Endothelial cell of umbilical vein (primary cell): ENCODE results near the gene GRID2IP. TPM values are rescaled to one million over a fixed set of nuclear protein-coding genes. Genes with fewer than 3 reads are reported as not detected.

Experiments used
- BruUV-seq: library from RNA; stranded (reverse); fragments of 400-500 nt; replicated peaks from 2 replicates; lab custom pipeline; 2021; lab: Mats Ljungman, UMichigan
- CTCF ChIA-PET: fragments of 300-600, 350-600 bp; sonication (Branson Sonifier 250); formaldehyde crosslinking; loops from one replicate; lab custom pipeline; 2021; ENCODE audit warnings: antibody characterized with exemption, inconsistent platforms; lab: Charles Lee
- POLR2A ChIA-PET: fragments of 300-600, 350-600 bp; sonication (Branson Sonifier 250); formaldehyde crosslinking; loops from one replicate; lab custom pipeline; 2021; ENCODE audit warnings: antibody characterized with exemption, inconsistent platforms; lab: Charles Lee
- DNase-seq: peaks from one replicate; pipeline ENCODE4 v3.0.0-alpha.2; 2011; ENCODE audit warnings: low read depth, low spot score
- FAIRE-seq: peaks from 2 replicates; lab custom pipeline; 2011; peaks lifted over from hg19 to GRCh38; lab: Jason Lieb, UNC
- H2AFZ ChIP-seq: 2 replicates; pipeline ENCODE4 v1.6.0; 2012; ENCODE audit warnings: low read depth, low read length, control low read depth, inconsistent platforms
- H3K27ac ChIP-seq: 2 replicates; pipeline ENCODE4 v1.5.1; 2011; ENCODE audit warnings: low read depth, mild to moderate bottlenecking, control low read depth, low read length, moderate library complexity; ENCODE audit not compliant: insufficient read depth
- H3K27me3 ChIP-seq, 2 experiments: 2 replicates each; pipeline versions ENCODE4 v1.6.0 to v1.6.1; 2011; ENCODE audit warnings: low read length in 2 of 2, mixed read lengths in 1 of 2; ENCODE audit not compliant: control insufficient read depth in 2 of 2, insufficient read depth in 2 of 2
- H3K36me3 ChIP-seq, 2 experiments: 2 replicates in 1 of 2; 3 replicates in 1 of 2; pipeline ENCODE4 v1.5.1; 2011; ENCODE audit warnings: low read length in 2 of 2, mild to moderate bottlenecking in 1 of 2, moderate library complexity in 1 of 2; ENCODE audit not compliant: control insufficient read depth in 2 of 2, insufficient read depth in 2 of 2; ENCODE audit errors: extremely low read depth in 1 of 2
- H3K4me1 ChIP-seq: 3 replicates; pipeline ENCODE4 v1.5.1; 2011; ENCODE audit warnings: mild to moderate bottlenecking, low read length; ENCODE audit not compliant: control insufficient read depth, insufficient read depth; ENCODE audit errors: extremely low read depth
- H3K4me2 ChIP-seq: 2 replicates; pipeline ENCODE4 v1.6.1; 2011; ENCODE audit warnings: low read length, control low read depth, mixed read lengths; ENCODE audit not compliant: insufficient read depth
- H3K4me3 ChIP-seq, 3 experiments: fragments of 200-600 bp in 1 of 3; sonication (generic), shearing (Covaris generic) in 1 of 3; replicated peaks in 1 of 3; 2 replicates each; pipeline ENCODE4 v1.5.1; 2011 to 2016; ENCODE audit warnings: control low read depth in 3 of 3, low read length in 3 of 3, mild to moderate bottlenecking in 2 of 3, inconsistent platforms in 1 of 3, low read depth in 1 of 3, moderate library complexity in 1 of 3; ENCODE audit not compliant: insufficient read depth in 1 of 3
- H3K79me2 ChIP-seq: 2 replicates; pipeline ENCODE4 v1.6.0; 2012; ENCODE audit warnings: low read length, inconsistent platforms; ENCODE audit not compliant: control insufficient read depth, insufficient read depth
- H3K9ac ChIP-seq: replicated peaks from 2 replicates; pipeline ENCODE3; 2011; ENCODE audit warnings: low read length, control low read depth; ENCODE audit not compliant: insufficient read depth; ENCODE audit errors: extremely low read depth
- H3K9me1 ChIP-seq: replicated peaks from 3 replicates; pipeline ENCODE4 v1.6.0; 2011; ENCODE audit warnings: mild to moderate bottlenecking, low read length; ENCODE audit not compliant: control insufficient read depth, insufficient read depth; ENCODE audit errors: extremely low read depth
- H3K9me3 ChIP-seq: replicated peaks from 2 replicates; pipeline ENCODE4 v1.5.1; 2012; ENCODE audit warnings: low read length, inconsistent platforms; ENCODE audit not compliant: control insufficient read depth, insufficient read depth
- H4K20me1 ChIP-seq: replicated peaks from 2 replicates; pipeline ENCODE3; 2011; ENCODE audit warnings: mild to moderate bottlenecking, low read length; ENCODE audit not compliant: control insufficient read depth, insufficient read depth; ENCODE audit errors: extremely low read depth
- CTCF ChIP-seq, 2 donors: IDR thresholded peaks; 1 replicate in 1 of 2; 2 replicates in 1 of 2; pipeline ENCODE4 v1.5.1; 2011; ENCODE audit warnings: low read length in 2 of 2, mild to moderate bottlenecking in 2 of 2, moderate library complexity in 2 of 2, control low read depth in 1 of 2, inconsistent platforms in 1 of 2, low read depth in 1 of 2; ENCODE audit not compliant: insufficient read depth in 1 of 2; ENCODE audit errors: extremely low read depth in 1 of 2
- EZH2 ChIP-seq: IDR thresholded peaks from 2 replicates; pipeline ENCODE4 v1.6.1; 2012; ENCODE audit warnings: borderline replicate concordance, low read depth, mild to moderate bottlenecking, moderate library complexity, low read length, inconsistent platforms; ENCODE audit not compliant: severe bottlenecking
- FOS ChIP-seq: IDR thresholded peaks from 2 replicates; pipeline ENCODE4 v1.6.1; 2011; ENCODE audit warnings: mild to moderate bottlenecking, low read length, moderate library complexity, borderline replicate concordance; ENCODE audit not compliant: insufficient read depth
- GATA2 ChIP-seq: IDR thresholded peaks from 2 replicates; pipeline ENCODE4 v1.7.0; 2011; ENCODE audit warnings: low read depth, mild to moderate bottlenecking, moderate library complexity, mixed read lengths, low read length; ENCODE audit not compliant: insufficient read length, insufficient read depth
- JUN ChIP-seq: IDR thresholded peaks from 2 replicates; pipeline ENCODE4 v1.6.1; 2011; ENCODE audit warnings: borderline replicate concordance, low read depth; ENCODE audit not compliant: insufficient read length, insufficient read depth
- MAX ChIP-seq: IDR thresholded peaks from 2 replicates; pipeline ENCODE4 v1.6.1; 2011; ENCODE audit not compliant: insufficient read depth, insufficient read length
- MYC ChIP-seq: IDR thresholded peaks from one replicate; pipeline ENCODE4 v1.6.1; 2011; ENCODE audit warnings: mild to moderate bottlenecking, low read depth, low read length
- POLR2A ChIP-seq: IDR thresholded peaks from 2 replicates; pipeline ENCODE4 v1.6.1; 2012; ENCODE audit warnings: low read depth, mild to moderate bottlenecking, control low read depth, low read length
- POLR2AphosphoS5 ChIP-seq: IDR thresholded peaks from 2 replicates; pipeline ENCODE4 v1.6.1; 2012; ENCODE audit warnings: low read depth, mild to moderate bottlenecking, control low read depth, low read length, moderate library complexity; ENCODE audit not compliant: insufficient read depth
- dilution Hi-C: fragments of 300-500 bp; cut with MboI; formaldehyde crosslinking; loops from one replicate; pipeline ENCODE4 v1.15.0; 2019; ENCODE audit warnings: low sequenced_read_pairs; ENCODE audit not compliant: extremely low pct_ligation_motif_present
- intact Hi-C: fragments of 100-400 bp; cut with micrococcal nuclease; formaldehyde crosslinking; loops from one replicate; pipeline ENCODE4 v1.10.0; 2022
- polyA plus RNA-seq, 4 experiments: library from polyadenylated mRNA; depleted of rRNA in 3 of 4; stranded (reverse) in 3 of 4; unstranded in 1 of 4; fragments of >200 nt; gene quantifications; 2 replicates each; pipeline versions ENCODE4 v1.2.1 to v1.2.3, GENCODE V29; 2011 to 2012; ENCODE audit warnings: missing spikeins in 1 of 4
- total RNA-seq: library from RNA; stranded (reverse); gene quantifications from 2 replicates; pipeline ENCODE4 v1.2.3, GENCODE V29; 2021

The GRID2IP gene
- total and polyA plus RNA-seq, 2 donors (not counting 3 experiments of a cell fraction or from before 2014, with no cell fraction given), result not detected

GRCh38 chr7:6589829-6590644 lies 38.8 kb upstream of the GRID2IP start, which contains the start of gene INTS15:
Gene INTS15 (plus strand): TSS chr7:6590021. CDS start chr7:6590284, 263 bp downstream.
- Histone ChIP-seq H3K27me3 (no peaks in the 10 kb centered on the region), H3K9me1 (no peaks in the 10 kb centered on the region), H3K79me2 (peaks cover 13% of the 10 kb centered on the region), H3K4me3 (peak within 1 kb of the TSS; percentile 66 to 96 (median 70)), H3K9ac (peak within 1 kb of the TSS; percentile 77), H3K36me3 (peaks cover 3 to 12% of the 10 kb centered on the region in 2 experiments), H3K27ac (peak within 1 kb of the TSS; percentile 60), H4K20me1 (no peaks in the 10 kb centered on the region), H2AFZ (peak within 1 kb of the TSS; percentile 92), H3K4me1 (peaks cover 12% of the 10 kb centered on the region), H3K4me2 (peak within 1 kb of the TSS; percentile 81), H3K9me3 (no peaks in the 10 kb centered on the region)
- intact Hi-C loops (loop anchor here (1.0 to 5.0 kb wide), 4 partner anchors 13 to 267 kb away; partner anchors contain the start of genes ZDHHC4 and ZNF12), dilution Hi-C loops (no loop called here)
- DNase-seq (peak; percentile 70), FAIRE-seq (peak; percentile 90)
- ChIA-PET CTCF (interaction anchor here (0.7 to 2.1 kb wide), 10 partner anchors 10 to 268 kb away, joined by 3 to 18 read pairs (median 4); partner anchors contain the start of gene ZDHHC4), POLR2A (interaction anchor here (0.7 to 1.3 kb wide), 2 partner anchors 31 to 47 kb away, joined by 3 to 4 read pairs; partner anchors contain the start of gene ZNF316)
- no TSS peak for BruUV-seq
- no peak for TF ChIP-seq FOS
- no peak for TF ChIP-seq JUN
- no peak for TF ChIP-seq EZH2
- TF ChIP-seq GATA2, result no peak
- peak; percentile 57 to 86 for TF ChIP-seq CTCF (IDR thresholded peaks at IDR 0.05; ENCODE audit: extremely low read depth in 1 of 2, insufficient read depth in 1 of 2, low read depth in 1 of 2, low read length in 2 of 2)
- TF ChIP-seq MYC, result no peak
- TF ChIP-seq MAX, result no peak
- peak; percentile 94 for TF ChIP-seq POLR2A
- peak; percentile 99 for TF ChIP-seq POLR2AphosphoS5
